HepG2 (cell line): ENCODE results near the gene C14orf93. TPM values are rescaled to one million over a fixed set of nuclear protein-coding genes. Genes with fewer than 3 reads are reported as not detected.

Experiments
- ATF1 ChIP-seq: IDR thresholded peaks from 2 replicates; pipeline ENCODE4 v1.6.1; 2016; ENCODE audit warnings: mild to moderate bottlenecking, control low read depth
- KLF11 ChIP-seq: IDR thresholded peaks from 2 replicates; pipeline ENCODE4 v1.6.1; 2016; ENCODE audit warnings: missing compliant biosample characterization
- MAZ ChIP-seq, 2 experiments: sonication (generic) in 1 of 2; formaldehyde crosslinking in 1 of 2; IDR thresholded peaks; 2 replicates each; pipeline versions ENCODE4 v1.5.0 to v1.6.1; 2012 to 2020; ENCODE audit warnings: low read depth in 2 of 2, mild to moderate bottlenecking in 2 of 2, borderline replicate concordance in 1 of 2, improper control_type of control experiment in 1 of 2, low read length in 1 of 2, missing genetic modification reagents in 1 of 2, moderate library complexity in 1 of 2
- MBNL3 ChIP-seq: fragments of 250-450 bp; sonication (Bioruptor Pico); conservative IDR thresholded peaks from 2 replicates; pipeline ENCODE4 v1.8.0; 2022; ENCODE audit warnings: mild to moderate bottlenecking, inconsistent platforms
- NFIC ChIP-seq: IDR thresholded peaks from 2 replicates; pipeline ENCODE4 v1.6.1; 2012; ENCODE audit warnings: mild to moderate bottlenecking, low read length, inconsistent platforms
- NR1H2 ChIP-seq: sonication (generic); formaldehyde crosslinking; IDR thresholded peaks from 2 replicates; pipeline ENCODE4 v1.8.1; 2022; ENCODE audit warnings: low read depth, missing genetic modification reagents, borderline replicate concordance
- THAP11 ChIP-seq: IDR thresholded peaks from 2 replicates; pipeline ENCODE4 v1.6.1; 2016; ENCODE audit warnings: missing biosample characterization, missing genetic modification reagents
- TSC22D2 ChIP-seq: sonication (generic); formaldehyde crosslinking; IDR thresholded peaks from 2 replicates; pipeline ENCODE4 v1.5.1; 2020; ENCODE audit warnings: missing genetic modification reagents, mild to moderate bottlenecking, borderline replicate concordance
- YY1 ChIP-seq: IDR thresholded peaks from 2 replicates; pipeline ENCODE4 v1.6.1; 2011; ENCODE audit warnings: low read length, low read depth, moderate library complexity, mild to moderate bottlenecking; ENCODE audit not compliant: insufficient read depth, insufficient replicate concordance
- ZFP90 ChIP-seq: sonication (generic); formaldehyde crosslinking; IDR thresholded peaks from 2 replicates; pipeline ENCODE4 v1.8.0; 2022; ENCODE audit warnings: missing genetic modification reagents, mild to moderate bottlenecking, inconsistent platforms, borderline replicate concordance
- ZKSCAN8 ChIP-seq: IDR thresholded peaks from 2 replicates; pipeline ENCODE4 v1.6.1; 2016; ENCODE audit warnings: borderline replicate concordance, missing genetic modification reagents, missing compliant biosample characterization
- ZNF274 ChIP-seq: sonication (generic); formaldehyde crosslinking; IDR thresholded peaks from 2 replicates; pipeline ENCODE4 v1.5.1; 2020; ENCODE audit warnings: mild to moderate bottlenecking, missing genetic modification reagents
- ZNF282 ChIP-seq: fragments of 450-650 bp; IDR thresholded peaks from 2 replicates; pipeline ENCODE4 v1.6.1; 2018; ENCODE audit not compliant: partially characterized antibody
- ZNF383 ChIP-seq: sonication (generic); formaldehyde crosslinking; IDR thresholded peaks from 2 replicates; pipeline ENCODE4 v1.4.0; 2020; ENCODE audit warnings: missing genetic modification reagents, mild to moderate bottlenecking, borderline replicate concordance
- ZNF577 ChIP-seq: sonication (generic); formaldehyde crosslinking; IDR thresholded peaks from 2 replicates; pipeline ENCODE4 v1.4.0; 2020; ENCODE audit warnings: mild to moderate bottlenecking, low read depth, missing genetic modification reagents, borderline replicate concordance
- ZNF614 ChIP-seq: IDR thresholded peaks from 2 replicates; pipeline ENCODE4 v1.6.1; 2018; ENCODE audit warnings: missing biosample characterization, missing genetic modification reagents, inconsistent platforms, borderline replicate concordance
- ZNF703 ChIP-seq: sonication (generic); formaldehyde crosslinking; IDR thresholded peaks from 2 replicates; pipeline ENCODE4 v1.5.1; 2020; ENCODE audit warnings: missing genetic modification reagents, mild to moderate bottlenecking, moderate library complexity, borderline replicate concordance
- ZNF773 ChIP-seq: sonication (generic); formaldehyde crosslinking; IDR thresholded peaks from 2 replicates; pipeline ENCODE4 v1.4.0; 2020; ENCODE audit warnings: missing genetic modification reagents, borderline replicate concordance
- ZNF850 ChIP-seq: sonication (generic); formaldehyde crosslinking; conservative IDR thresholded peaks from 2 replicates; pipeline ENCODE4 v1.9.0; 2021; ENCODE audit warnings: mild to moderate bottlenecking, missing genetic modification reagents
- ZNF878 ChIP-seq: sonication (generic); formaldehyde crosslinking; IDR thresholded peaks from 2 replicates; pipeline ENCODE4 v1.8.1; 2023; ENCODE audit warnings: mild to moderate bottlenecking, missing genetic modification reagents, moderate library complexity
- polyA plus RNA-seq, 8 experiments: library from polyadenylated mRNA; depleted of rRNA in 3 of 8; stranded (reverse) in 7 of 8; unstranded in 1 of 8; fragments of >200 nt; fragmentation: Illumina TruSeq in 4 of 8; extraction: Trizol in 4 of 8; gene quantifications; 2 replicates each; pipeline versions ENCODE4 v1.2.1 to v1.2.3, GENCODE V29; 2011 to 2016; ENCODE audit warnings: low read depth in 4 of 8, missing spikeins in 1 of 8, mixed read lengths in 1 of 8; ENCODE audit not compliant: insufficient read depth in 1 of 8
- total RNA-seq, 5 experiments: library from RNA; depleted of rRNA; stranded (reverse); fragments of >200 nt; fragmentation: Illumina TruSeq; extraction: Trizol; gene quantifications; 2 replicates each; pipeline ENCODE4 v1.2.3, GENCODE V29; 2016; ENCODE audit warnings: low read depth in 1 of 5
- TF ChIP-seq, protein P1 (sequence below): sonication (generic); formaldehyde crosslinking; IDR thresholded peaks from 2 replicates; pipeline ENCODE4 v1.4.0; 2020; ENCODE audit warnings: mild to moderate bottlenecking, missing genetic modification reagents
- TF ChIP-seq, protein P2 (sequence below): IDR thresholded peaks from 2 replicates; pipeline ENCODE4 v1.6.1; 2016
- TF ChIP-seq, protein P3 (sequence below): sonication (generic); formaldehyde crosslinking; IDR thresholded peaks from 2 replicates; pipeline ENCODE4 v1.9.0; 2021; ENCODE audit warnings: missing genetic modification reagents, borderline replicate concordance
- TF ChIP-seq, protein P4 (sequence below): sonication (generic); formaldehyde crosslinking; IDR thresholded peaks from 2 replicates; pipeline ENCODE4 v1.5.0; 2020; ENCODE audit warnings: missing genetic modification reagents, mild to moderate bottlenecking, borderline replicate concordance

The C14orf93 gene
- total and polyA plus RNA-seq, 2 of the 13 experiments (the other 11 are each of a cell fraction or from before 2014, with no cell fraction given): 11.4 to 22.5 TPM

DNA sequence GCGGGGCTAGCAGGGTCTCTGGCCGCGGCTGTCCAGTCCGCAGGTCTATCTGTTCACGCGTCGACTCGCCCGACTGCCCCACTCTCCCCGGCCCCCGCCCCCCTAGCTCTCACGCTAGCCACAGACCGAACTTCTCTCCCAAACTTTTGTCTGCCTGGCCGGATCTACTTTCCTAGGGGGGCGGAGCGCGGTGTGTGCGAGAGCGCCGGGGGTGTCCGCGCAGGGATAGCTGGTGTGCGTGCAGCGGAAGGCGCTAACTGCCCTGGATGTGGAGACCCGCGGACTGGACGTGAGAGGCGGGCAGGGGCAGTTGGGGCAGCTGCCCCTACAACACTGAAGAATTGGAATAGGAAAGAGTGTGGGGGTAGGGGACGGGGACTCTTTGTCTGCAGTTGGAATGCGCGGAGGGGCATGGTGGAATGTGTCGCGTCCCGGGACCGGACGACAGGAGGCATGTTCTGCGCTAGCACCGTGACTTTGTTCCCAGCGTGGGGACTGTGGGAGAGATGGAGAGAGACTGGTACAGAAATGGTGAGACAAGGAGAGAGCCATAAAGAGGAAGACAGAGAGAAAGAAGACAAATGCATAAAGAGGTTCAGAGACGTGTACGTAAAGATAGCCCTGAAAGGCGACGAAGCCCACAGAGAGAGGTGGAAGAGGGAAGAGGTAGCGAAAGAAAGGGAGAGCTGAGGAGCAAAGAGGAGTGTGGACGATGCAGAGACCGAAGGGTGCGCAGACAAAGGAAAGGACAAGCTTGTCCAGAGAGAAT is 27.3 kb downstream of the C14orf93 start, which contains the start of gene AJUBA (continued):
- TF ChIP-seq THAP11 (peak; percentile 90), MAZ (IDR thresholded peaks at IDR 0.05; ENCODE audit: borderline replicate concordance, low read depth, low read length) (peak; percentile 98), MAZ (CRISPR knock-in tag; IDR thresholded peaks at IDR 0.05; ENCODE audit: low read depth) (peak; percentile 100), ZNF878 (CRISPR knock-in tag) (no peak), ZNF383 (CRISPR knock-in tag) (peak; percentile 89; the same call in 1 of the 2 replicates), ATF1 (CRISPR knock-in tag) (no peak), ZNF274 (CRISPR knock-in tag) (peak; percentile 98), KLF11 (CRISPR knock-in tag) (no peak; the same call in none of the 2 replicates), NR1H2 (CRISPR knock-in tag) (no peak), MBNL3 (no peak), ZKSCAN8 (CRISPR knock-in tag) (peak; percentile 88), YY1 (peak; percentile 82), ZNF577 (CRISPR knock-in tag) (peak; percentile 81; the same call in 1 of the 2 replicates), NFIC (no peak), ZNF703 (CRISPR knock-in tag) (no peak), ZNF614 (CRISPR knock-in tag) (peak; percentile 94), TSC22D2 (CRISPR knock-in tag) (peak; percentile 95; the same call in 1 of the 2 replicates), ZNF773 (CRISPR knock-in tag) (no peak), ZFP90 (CRISPR knock-in tag) (no peak), ZNF282 (no peak), ZNF850 (CRISPR knock-in tag) (no peak)
- TF ChIP-seq, protein P1, sequence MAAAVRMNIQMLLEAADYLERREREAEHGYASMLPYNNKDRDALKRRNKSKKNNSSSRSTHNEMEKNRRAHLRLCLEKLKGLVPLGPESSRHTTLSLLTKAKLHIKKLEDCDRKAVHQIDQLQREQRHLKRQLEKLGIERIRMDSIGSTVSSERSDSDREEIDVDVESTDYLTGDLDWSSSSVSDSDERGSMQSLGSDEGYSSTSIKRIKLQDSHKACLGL: no peak
- TF ChIP-seq, protein P2, sequence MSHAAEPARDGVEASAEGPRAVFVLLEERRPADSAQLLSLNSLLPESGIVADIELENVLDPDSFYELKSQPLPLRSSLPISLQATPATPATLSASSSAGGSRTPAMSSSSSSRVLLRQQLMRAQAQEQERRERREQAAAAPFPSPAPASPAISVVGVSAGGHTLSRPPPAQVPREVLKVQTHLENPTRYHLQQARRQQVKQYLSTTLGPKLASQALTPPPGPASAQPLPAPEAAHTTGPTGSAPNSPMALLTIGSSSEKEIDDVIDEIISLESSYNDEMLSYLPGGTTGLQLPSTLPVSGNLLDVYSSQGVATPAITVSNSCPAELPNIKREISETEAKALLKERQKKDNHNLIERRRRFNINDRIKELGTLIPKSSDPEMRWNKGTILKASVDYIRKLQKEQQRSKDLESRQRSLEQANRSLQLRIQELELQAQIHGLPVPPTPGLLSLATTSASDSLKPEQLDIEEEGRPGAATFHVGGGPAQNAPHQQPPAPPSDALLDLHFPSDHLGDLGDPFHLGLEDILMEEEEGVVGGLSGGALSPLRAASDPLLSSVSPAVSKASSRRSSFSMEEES: peak; percentile 60; the same call in 1 of the 2 replicates
- TF ChIP-seq, protein P3, sequence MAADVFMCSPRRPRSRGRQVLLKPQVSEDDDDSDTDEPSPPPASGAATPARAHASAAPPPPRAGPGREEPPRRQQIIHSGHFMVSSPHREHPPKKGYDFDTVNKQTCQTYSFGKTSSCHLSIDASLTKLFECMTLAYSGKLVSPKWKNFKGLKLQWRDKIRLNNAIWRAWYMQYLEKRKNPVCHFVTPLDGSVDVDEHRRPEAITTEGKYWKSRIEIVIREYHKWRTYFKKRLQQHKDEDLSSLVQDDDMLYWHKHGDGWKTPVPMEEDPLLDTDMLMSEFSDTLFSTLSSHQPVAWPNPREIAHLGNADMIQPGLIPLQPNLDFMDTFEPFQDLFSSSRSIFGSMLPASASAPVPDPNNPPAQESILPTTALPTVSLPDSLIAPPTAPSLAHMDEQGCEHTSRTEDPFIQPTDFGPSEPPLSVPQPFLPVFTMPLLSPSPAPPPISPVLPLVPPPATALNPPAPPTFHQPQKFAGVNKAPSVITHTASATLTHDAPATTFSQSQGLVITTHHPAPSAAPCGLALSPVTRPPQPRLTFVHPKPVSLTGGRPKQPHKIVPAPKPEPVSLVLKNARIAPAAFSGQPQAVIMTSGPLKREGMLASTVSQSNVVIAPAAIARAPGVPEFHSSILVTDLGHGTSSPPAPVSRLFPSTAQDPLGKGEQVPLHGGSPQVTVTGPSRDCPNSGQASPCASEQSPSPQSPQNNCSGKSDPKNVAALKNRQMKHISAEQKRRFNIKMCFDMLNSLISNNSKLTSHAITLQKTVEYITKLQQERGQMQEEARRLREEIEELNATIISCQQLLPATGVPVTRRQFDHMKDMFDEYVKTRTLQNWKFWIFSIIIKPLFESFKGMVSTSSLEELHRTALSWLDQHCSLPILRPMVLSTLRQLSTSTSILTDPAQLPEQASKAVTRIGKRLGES (CRISPR knock-in tag): no peak
- TF ChIP-seq, protein P4, sequence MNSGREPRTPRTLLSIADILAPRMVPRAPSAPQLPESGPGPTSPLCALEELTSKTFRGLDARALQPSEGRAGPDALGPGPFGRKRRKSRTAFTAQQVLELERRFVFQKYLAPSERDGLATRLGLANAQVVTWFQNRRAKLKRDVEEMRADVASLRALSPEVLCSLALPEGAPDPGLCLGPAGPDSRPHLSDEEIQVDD (CRISPR knock-in tag): peak; percentile 91
